ENCODE data around the gene SH3RF3. TPM values are rescaled to one million over a fixed set of nuclear protein-coding genes. Genes with fewer than 3 reads are reported as not detected.

The SH3RF3 gene
- total RNA-seq, 4 donors from 2014 or later: 2.4 to 5.5 (median 2.9) TPM

- H3K27ac ChIP-seq: no peak overlapping the region
- no peaks in the 10 kb centered on the region for H3K9me3 ChIP-seq
- intact Hi-C loops (cut with DNase I): loop anchor here (5.0 kb wide), 1 partner anchor 387 kb away; no protein-coding TSS in a partner anchor
- no peak overlapping the region for H3K4me3 ChIP-seq
- TF ChIP-seq POLR2A (IDR thresholded peaks at IDR 0.05): no peak
- TF ChIP-seq, protein P1, sequence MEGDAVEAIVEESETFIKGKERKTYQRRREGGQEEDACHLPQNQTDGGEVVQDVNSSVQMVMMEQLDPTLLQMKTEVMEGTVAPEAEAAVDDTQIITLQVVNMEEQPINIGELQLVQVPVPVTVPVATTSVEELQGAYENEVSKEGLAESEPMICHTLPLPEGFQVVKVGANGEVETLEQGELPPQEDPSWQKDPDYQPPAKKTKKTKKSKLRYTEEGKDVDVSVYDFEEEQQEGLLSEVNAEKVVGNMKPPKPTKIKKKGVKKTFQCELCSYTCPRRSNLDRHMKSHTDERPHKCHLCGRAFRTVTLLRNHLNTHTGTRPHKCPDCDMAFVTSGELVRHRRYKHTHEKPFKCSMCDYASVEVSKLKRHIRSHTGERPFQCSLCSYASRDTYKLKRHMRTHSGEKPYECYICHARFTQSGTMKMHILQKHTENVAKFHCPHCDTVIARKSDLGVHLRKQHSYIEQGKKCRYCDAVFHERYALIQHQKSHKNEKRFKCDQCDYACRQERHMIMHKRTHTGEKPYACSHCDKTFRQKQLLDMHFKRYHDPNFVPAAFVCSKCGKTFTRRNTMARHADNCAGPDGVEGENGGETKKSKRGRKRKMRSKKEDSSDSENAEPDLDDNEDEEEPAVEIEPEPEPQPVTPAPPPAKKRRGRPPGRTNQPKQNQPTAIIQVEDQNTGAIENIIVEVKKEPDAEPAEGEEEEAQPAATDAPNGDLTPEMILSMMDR (IDR thresholded peaks at IDR 0.05): no peak
- no peaks in the 10 kb centered on the region for H3K36me3 ChIP-seq
- peaks cover 0 to 29% (median 0%) of the 10 kb centered on the region in 4 donors for H3K27me3 ChIP-seq
- 57 to 65% methylated on average over 9 to 10 of the region's 10 CpGs for WGBS, 2 donors
- H3K4me1 ChIP-seq: peaks cover 5 to 42% (median 13%) of the 10 kb centered on the region in 3 donors
- no peak for DNase-seq
Observed at GRCh38 chr2:109124982-109125592, 3.9 kb upstream of the SH3RF3 start.

DNA sequence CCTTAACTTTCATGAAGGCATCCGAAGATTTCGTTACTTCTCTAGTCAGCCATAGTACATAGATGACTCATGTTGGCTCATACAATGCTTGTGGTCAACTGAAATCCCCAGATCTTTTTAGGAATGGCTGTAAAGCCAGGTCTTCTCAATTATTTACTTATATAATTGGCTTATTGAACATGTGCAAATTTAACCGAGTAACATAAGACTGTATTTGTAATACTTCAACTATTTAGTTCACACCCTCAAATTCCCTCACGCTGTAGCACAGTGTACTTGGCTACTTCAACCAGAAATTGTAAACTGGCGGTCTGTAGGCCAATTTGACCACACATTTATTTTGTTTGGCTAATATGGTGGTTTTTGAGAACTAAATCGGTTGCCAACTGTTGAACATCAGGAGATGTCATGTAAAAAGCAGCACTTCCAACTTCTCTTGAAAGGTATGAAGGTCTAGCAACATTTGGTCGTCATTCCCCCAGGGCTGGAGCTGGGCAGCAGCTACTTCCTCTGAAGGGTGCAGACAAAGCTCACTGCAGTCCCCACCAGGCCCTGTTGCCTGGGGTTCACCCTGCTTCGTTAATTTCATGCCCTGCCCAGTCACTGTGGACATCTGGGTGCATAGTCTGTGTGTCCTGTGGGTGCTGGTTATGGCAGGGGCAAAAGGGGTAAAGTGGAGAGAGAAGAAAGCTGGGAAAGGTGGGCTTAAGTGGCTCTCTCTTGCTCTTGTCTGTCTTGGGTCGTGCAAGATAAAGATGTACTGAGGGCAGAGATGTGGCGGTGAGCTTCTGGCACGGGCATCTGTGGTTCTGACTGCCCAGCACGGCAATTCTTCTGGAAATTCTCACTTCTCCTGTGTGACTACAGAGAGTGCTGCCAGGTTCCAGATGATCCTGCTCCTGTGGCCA lies 3.2 kb upstream of the SH3RF3 start:
- Histone ChIP-seq H3K36me3 (no peaks in the 10 kb centered on the region), H3K4me3 (no peak overlapping the region), H3K27ac (peak overlapping the region in 1 of 4 donors; percentile 18), H3K9me3 (no peaks in the 10 kb centered on the region), H3K4me1 (peaks cover 11 to 50% (median 16%) of the 10 kb centered on the region in 3 donors), H3K27me3 (peaks cover 0 to 35% (median 0%) of the 10 kb centered on the region in 4 donors)
- DNase-seq: no peak
- TF ChIP-seq POLR2A (IDR thresholded peaks at IDR 0.05): no peak
- TF ChIP-seq, protein P1 (IDR thresholded peaks at IDR 0.05): no peak
- 60 to 64% methylated on average over 11 of the region's 12 CpGs for WGBS, 2 donors
- intact Hi-C loops (cut with DNase I): loop anchor here (5.0 kb wide), 1 partner anchor 386 kb away; no protein-coding TSS in a partner anchor

DNA sequence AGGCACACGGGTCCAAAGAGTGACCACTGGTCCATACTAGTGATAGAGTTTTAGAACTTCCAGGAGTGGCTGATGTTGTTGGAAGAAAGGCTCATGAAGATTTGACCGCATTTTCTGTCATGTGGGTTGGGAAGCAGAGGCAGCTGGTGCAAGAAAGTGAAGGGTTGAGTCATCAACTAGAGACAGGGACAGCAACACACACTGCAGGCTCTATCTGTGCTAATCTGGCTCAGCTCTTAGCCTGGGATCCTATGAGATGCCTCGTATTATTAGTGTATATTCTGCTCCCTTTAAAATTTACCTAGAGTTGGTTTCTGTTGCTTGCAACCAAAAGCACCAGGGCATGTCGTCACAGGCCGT lies 2.5 kb upstream of the SH3RF3 start:
- H3K4me1 ChIP-seq: peaks cover 11 to 56% (median 16%) of the 10 kb centered on the region in 3 donors
- TF ChIP-seq, protein P1 (IDR thresholded peaks at IDR 0.05): no peak
- no peak for TF ChIP-seq POLR2A (IDR thresholded peaks at IDR 0.05)
- peak overlapping the region in 1 of 4 donors; percentile 18 for H3K27ac ChIP-seq
- H3K9me3 ChIP-seq: no peaks in the 10 kb centered on the region
- peaks cover 0 to 35% (median 0%) of the 10 kb centered on the region in 4 donors for H3K27me3 ChIP-seq
- DNase-seq: no peak
- 71 to 88% methylated on average over 5 of the region's 5 CpGs for WGBS, 2 donors
- no peaks in the 10 kb centered on the region for H3K36me3 ChIP-seq
- intact Hi-C loops (cut with DNase I): loop anchor here (5.0 kb wide), 1 partner anchor 386 kb away; no protein-coding TSS in a partner anchor
- H3K4me3 ChIP-seq: no peak overlapping the region

DNA sequence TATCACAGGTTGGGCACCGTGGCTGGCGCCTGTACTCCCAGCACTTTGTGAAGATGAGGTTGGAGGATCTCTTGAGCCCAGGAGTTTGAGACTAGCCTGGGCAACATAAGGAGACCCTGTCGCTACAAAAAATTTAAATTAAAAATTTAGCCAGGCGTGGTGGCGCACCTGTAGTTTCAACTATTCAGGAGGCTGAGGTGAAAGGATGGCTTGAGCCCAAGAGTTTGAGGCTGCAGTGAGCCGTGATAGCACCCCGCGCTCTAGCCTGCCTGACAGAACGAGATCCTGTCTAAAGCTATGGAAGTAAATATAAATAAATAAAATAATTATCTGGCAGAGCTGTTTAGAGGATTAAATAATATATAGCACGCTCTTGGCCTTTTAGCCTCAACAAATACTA lies 1.4 kb upstream of the SH3RF3 start:
- whole genome bisulfite sequencing, 2 donors: 63 to 69% methylated on average over 10 of the region's 10 CpGs

More for the DNA sequence above, 1.4 kb upstream of the SH3RF3 start:
- Histone ChIP-seq H3K4me3 (peak overlapping the region in 3 of 4 donors; percentile 64 to 84 (median 78)), H3K36me3 (no peaks in the 10 kb centered on the region), H3K4me1 (peaks cover 15 to 65% (median 16%) of the 10 kb centered on the region in 3 donors), H3K27ac (peak overlapping the region in 1 of 4 donors; percentile 75), H3K27me3 (peaks cover 0 to 31% (median 0%) of the 10 kb centered on the region in 4 donors), H3K9me3 (no peaks in the 10 kb centered on the region)
- TF ChIP-seq, protein P1 (IDR thresholded peaks at IDR 0.05): no peak
- no peak for TF ChIP-seq POLR2A (IDR thresholded peaks at IDR 0.05)
- intact Hi-C loops (cut with DNase I): loop anchor here (5.0 kb wide), 1 partner anchor 385 kb away; no protein-coding TSS in a partner anchor
- DNase-seq: no peak
